ENCODE results near the gene EXOC2.

The EXOC2 gene

DNA sequence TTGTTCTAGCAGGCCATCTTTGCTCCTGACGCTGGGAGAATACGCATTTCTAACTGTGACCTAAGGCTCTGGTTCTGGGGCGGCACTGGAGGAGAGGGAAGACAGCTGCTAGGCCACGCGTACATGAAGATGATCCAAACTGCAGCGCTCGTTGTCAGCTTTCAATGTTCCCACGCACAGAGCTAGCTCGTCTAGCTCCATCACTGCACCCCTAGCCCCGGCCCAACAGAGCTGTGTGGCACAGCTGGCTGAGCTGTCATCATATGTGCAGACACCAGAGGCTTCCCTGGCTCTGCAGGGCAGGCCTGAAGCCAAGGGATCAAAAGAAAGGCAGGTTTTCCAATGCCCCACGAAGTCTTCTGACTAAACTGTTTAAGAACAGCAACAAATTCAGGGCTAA lies 176.7 kb downstream of the EXOC2 start:
- H3K27ac ChIP-seq: no peak overlapping the region
- no peak for TF ChIP-seq CTCF (IDR thresholded peaks at IDR 0.05)
- DNase-seq (ENCODE audit: low spot score): no peak
- no peak overlapping the region for H3K4me3 ChIP-seq

GRCh38 chr6:515267-515666 lies 177.7 kb downstream of the EXOC2 start:
- Histone ChIP-seq H3K4me3 (no peak overlapping the region), H3K27ac (no peak overlapping the region)
- no peak for TF ChIP-seq CTCF (IDR thresholded peaks at IDR 0.05)
- no peak for DNase-seq (ENCODE audit: low spot score)

DNA sequence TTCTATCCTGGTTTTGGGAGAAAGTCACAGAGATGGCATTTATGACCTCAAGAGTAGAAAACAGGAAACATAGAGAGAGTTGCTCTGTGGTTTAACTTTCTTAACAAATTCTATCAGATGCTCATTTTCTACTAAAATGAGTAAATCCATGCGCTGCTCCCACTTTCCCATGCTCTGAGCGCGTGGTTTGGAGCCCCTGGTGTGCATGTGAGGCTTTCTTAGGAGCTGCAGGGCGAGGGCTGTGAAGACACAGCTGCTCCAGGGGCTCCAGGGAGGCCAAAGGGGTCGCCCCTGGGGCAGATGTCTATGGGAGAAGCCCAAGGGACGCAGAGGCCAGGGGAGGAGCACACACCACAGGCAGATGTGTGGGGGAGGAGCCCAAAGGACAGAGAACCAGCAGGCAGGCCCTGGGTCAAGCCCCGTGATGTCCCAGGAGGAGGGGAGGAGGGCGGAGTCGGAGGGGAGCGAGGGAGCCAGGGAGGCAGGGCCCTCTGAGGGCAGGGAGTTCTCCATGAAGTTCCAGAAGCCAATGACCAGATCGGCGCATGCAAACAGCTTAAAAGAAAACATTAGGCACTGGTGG lies 178.5 kb downstream of the EXOC2 start:
- Histone ChIP-seq H3K4me3 (no peak overlapping the region), H3K27ac (no peak overlapping the region)
- no peak for TF ChIP-seq CTCF (IDR thresholded peaks at IDR 0.05)
- DNase-seq (ENCODE audit: low spot score): no peak

DNA sequence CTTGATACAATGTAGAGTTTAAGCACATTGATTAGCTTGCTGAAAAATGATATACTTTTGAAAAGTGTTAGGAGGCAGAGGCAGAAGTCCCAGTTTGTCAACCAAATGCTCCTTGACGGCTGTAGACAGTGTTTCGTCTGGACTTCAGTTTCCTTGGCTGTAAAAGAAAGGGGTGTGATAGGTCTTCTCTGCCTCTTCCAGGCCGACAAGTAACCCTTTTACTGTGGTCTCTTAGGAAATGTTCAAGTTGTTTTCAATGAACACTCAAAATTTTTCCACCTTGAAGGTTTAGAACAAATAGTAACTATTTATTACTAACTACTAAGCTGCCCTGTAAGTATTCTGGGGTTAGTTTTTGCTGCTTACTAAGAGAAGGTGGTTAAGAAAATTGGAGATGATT lies 179.0 kb downstream of the EXOC2 start:
- H3K27ac ChIP-seq: no peak overlapping the region
- no peak overlapping the region for H3K4me3 ChIP-seq
- no peak for TF ChIP-seq CTCF (IDR thresholded peaks at IDR 0.05)
- DNase-seq (ENCODE audit: low spot score): no peak

GRCh38 chr6:513058-513457 lies 179.9 kb downstream of the EXOC2 start:
- Histone ChIP-seq H3K27ac (no peak overlapping the region), H3K4me3 (no peak overlapping the region)
- no peak for DNase-seq (ENCODE audit: low spot score)
- TF ChIP-seq CTCF (IDR thresholded peaks at IDR 0.05): no peak

GRCh38 chr6:511488-512137 lies 181.3 kb downstream of the EXOC2 start:
- no peak for DNase-seq (ENCODE audit: low spot score)
- no peak for TF ChIP-seq CTCF (IDR thresholded peaks at IDR 0.05)
- H3K4me3 ChIP-seq: no peak overlapping the region
- no peak overlapping the region for H3K27ac ChIP-seq

GRCh38 chr6:509676-510075 lies 183.3 kb downstream of the EXOC2 start:
- Histone ChIP-seq H3K4me3 (no peak overlapping the region), H3K27ac (no peak overlapping the region)
- no peak for TF ChIP-seq CTCF (IDR thresholded peaks at IDR 0.05)
- no peak for DNase-seq (ENCODE audit: low spot score)
